ENCODE results near the gene CDY2B.
"Not testable (repeated sequence)": the region's sequence is repeated elsewhere in the genome, so short reads cannot be mapped to it uniquely, and the experiment has no call there.

The CDY2B gene

DNA sequence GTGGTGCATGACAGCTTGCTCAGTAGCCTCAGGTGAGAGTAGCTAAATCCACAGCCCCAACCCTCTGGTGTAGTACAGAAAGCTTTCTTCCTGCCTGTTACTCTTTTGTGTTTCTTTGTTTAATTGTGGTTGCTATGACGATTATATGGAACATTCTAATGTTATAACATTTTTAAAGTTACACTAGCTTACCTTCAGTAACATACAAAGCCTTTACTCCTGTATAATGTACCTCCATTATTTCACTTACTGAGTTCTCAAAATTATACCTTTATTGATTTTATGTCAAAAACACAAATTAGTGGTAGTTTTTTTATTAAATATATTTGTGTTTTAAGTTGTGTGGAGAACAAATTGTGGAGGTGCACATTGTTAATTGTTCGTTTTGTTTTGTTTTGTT, at the start of gene CDY2B:
TSS of gene CDY2B (minus strand) at position 101 of the 400 bp plus-strand sequence. CDS start 328 bp downstream, outside the sequence.
- DNase-seq: not testable (repeated sequence)

GRCh38 chrY:17908009-17908408, 28.0 kb upstream of the CDY2B start:
- not testable (repeated sequence) for DNase-seq

DNA sequence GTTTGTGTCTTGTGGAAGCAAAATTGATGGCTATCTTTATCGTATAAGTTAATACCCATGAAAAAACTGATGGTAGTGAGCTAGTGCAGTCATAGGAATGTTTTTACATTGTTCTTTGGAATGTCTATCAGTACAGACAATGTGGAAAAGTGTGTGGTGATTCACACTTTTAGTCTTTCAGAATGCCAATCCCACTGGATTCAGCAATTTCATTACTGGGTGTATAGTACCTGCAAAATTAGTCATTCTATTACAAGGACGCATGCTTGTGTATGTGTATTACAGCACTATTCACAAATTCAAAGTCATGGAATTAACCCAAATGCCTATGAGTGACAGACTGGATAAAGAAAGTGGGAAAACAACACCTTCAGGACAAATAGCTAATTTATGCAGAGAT, 27.3 kb upstream of the CDY2B start:
- not testable (repeated sequence) for DNase-seq

DNA sequence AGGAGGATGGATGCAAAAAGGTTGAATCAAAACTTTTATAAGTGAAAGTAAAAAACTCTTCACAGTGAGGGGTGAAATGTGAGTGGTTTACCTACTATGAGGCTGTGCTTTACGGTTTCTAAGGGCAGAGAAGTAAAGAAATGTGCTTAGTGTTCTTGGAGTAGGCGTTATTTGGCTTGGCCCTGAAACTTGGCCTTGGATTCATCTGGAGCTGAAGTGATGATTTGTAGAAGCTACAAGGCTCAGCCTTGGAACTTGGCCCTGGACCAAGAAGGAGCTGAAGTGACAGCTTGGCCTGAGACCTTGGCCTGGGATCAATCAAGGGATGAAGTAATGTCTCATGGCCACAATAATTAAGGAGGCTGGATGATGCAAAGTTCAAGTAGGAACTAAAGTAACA, 1.7 kb upstream of the CDY2B start:
- DNase-seq: not testable (repeated sequence)

- DNase-seq: not testable (repeated sequence)
Observed at GRCh38 chrY:17876767-17877166, 3.3 kb downstream of the CDY2B start.

- DNase-seq: not testable (repeated sequence)
Observed at GRCh38 chrY:17875401-17875800, 4.6 kb downstream of the CDY2B start.

DNA sequence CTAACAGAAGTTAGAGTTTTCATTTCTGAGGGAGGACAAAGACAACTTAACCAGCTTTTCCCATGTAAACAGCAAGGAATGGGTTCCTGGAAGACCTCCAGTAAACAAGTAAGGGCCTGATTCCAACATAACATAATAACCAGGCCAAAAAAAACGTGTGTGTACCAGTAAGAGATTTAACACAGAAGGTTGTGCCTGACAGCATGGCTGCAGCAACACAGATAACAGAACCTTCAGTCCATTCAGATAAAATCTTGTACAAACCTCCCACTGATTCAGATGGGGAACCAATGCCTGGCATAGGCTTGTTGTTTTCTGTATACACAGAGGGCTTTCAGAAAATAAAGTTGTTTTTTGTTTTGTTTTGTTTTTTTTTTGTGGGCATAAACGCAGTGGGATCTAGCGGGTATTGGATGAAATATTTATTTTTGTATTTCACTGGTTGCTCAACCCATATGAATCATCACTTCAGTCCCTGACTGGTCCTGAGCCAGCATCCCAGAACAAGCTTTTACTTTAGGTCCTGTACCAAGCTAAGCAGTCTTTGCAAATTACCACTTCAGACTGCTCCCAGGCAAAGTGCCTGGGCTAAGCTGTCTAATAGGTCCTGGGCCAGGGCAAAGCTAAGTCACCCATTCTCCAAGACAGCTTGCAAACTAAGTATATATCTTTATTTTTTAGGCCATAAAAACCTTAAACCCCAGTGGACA, 8.7 kb downstream of the CDY2B start:
- DNase-seq: not testable (repeated sequence)

- not testable (repeated sequence) for DNase-seq
Observed at GRCh38 chrY:17870737-17871136, 9.3 kb downstream of the CDY2B start.

DNA sequence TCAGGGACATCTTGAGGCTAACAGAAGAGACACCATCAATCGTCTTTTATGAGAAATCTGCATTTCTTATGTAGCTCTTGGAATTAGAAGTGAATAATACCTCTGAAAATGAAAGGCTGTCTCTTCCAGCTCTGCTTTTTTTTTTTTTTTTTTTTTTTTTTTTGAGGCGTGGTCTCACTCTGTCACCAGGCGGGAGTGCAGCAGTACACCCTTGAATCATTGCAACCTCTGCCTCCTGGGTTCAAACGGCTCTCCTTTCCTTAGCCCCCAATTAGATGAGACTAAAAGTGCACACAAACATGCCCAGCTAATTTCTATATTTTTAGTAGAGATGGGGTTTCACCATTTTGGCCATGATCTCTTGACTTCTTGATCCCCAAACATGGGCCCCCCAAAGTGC, 12.2 kb downstream of the CDY2B start:
- not testable (repeated sequence) for DNase-seq

- not testable (repeated sequence) for DNase-seq
Observed at GRCh38 chrY:17860634-17861033, 19.4 kb downstream of the CDY2B start.

GRCh38 chrY:17856963-17857848, 22.8 kb downstream of the CDY2B start:
- not testable (repeated sequence) for DNase-seq

- not testable (repeated sequence) for DNase-seq
Observed at GRCh38 chrY:17856508-17856907, 23.5 kb downstream of the CDY2B start.

DNA sequence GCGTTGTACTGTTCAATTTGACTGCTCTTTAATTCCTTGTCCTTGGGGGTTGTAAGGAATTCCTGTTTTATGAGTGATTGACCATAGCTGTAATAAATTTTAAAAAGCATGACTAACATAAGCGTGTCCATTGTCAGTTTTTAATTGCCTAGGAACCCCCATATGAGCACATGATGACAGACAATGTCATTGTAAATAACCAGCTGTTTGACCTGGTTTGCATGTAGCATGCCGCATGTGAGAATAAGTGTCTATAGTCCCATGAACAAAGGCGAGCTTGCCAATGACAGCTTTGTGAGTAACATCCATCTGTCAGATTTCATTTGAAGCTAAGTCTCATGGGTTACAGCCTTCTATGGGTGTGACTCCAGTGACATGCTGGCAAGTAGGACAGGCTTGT, 30.9 kb downstream of the CDY2B start:
- DNase-seq: not testable (repeated sequence)

GRCh38 chrY:17832149-17832548, 47.9 kb downstream of the CDY2B start:
- DNase-seq: not testable (repeated sequence)

All from activated CD8-positive, alpha-beta memory T cell treated with anti-CD3 and anti-CD28 coated beads, Interleukin-2, amount 50 U/mL, for 48 hours (primary cell).